Measurements from ENCODE around the gene LARP6. TPM values are rescaled to one million over a fixed set of nuclear protein-coding genes. Genes with fewer than 3 reads are reported as not detected.
"Not testable (repeated sequence)": the region's sequence is repeated elsewhere in the genome, so short reads cannot be mapped to it uniquely, and the experiment has no call there.

The LARP6 gene
- total RNA-seq, 1 experiment from 2014 or later = 31.2 TPM

DNA sequence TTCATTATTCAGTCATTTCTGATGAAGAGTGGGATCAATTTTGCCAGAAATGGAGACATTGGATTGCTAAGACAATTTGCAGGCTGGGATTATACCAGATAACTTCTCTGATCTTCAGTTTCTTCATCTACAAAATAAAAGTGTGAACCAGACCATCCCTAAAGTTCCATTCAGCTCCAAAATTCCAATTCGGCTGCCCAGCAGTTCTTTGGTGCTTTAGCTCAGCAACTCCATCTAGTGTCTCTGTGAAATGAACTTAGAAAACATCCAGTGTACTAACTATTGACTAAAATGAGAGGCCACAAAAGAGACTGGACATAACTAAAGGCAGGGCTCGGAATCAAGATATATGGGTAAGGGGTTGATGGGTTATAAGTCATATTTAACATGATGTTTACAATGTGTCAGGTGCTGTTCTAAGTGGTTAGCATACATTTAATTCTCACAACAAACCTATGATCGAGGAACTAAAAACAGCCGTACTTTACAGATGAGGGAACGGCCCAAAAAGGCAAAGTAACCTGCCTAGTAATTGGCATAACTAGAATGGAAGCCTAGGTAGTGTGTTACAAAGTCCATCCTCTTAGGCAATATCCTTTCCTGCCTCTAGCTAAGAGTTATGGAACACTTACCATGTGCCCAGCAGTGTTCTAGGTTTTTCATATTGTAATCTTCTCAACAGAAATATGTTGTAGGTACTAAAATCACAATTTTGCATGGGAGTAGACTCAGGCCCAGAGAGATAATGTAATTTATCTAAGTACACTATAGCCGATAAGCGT, 21.2 kb upstream of the LARP6 start:
- intact Hi-C loops (cut with micrococcal nuclease; ENCODE audit: unreplicated experiment) = loop anchor here (2.0 to 10.0 kb wide), 2 partner anchors 50 to 196 kb away; no protein-coding TSS in a partner anchor
- H3F3A ChIP-seq (ENCODE audit: insufficient read depth, low read depth) = no peaks in the 10 kb centered on the region; the same call in 1 of the 2 replicates
- no peaks in the 10 kb centered on the region for H3K79me2 ChIP-seq (ENCODE audit: low read depth)
- H3K9me2 ChIP-seq (ENCODE audit: insufficient read depth) = no peaks in the 10 kb centered on the region
- H3K9me3 ChIP-seq (ENCODE audit: insufficient read depth, low read depth) = no peaks in the 10 kb centered on the region
- no peak overlapping the region for H3K4me2 ChIP-seq
- H3K27me3 ChIP-seq (ENCODE audit: insufficient read depth, low read depth) = no peaks in the 10 kb centered on the region
- no peaks in the 10 kb centered on the region for H3K4me1 ChIP-seq (replicated peaks; ENCODE audit: insufficient read depth)
- POLR2A ChIA-PET (ENCODE audit: unreplicated experiment) = interaction anchor here (0.6 kb wide), 1 partner anchor 315 kb away, joined by 7 read pairs; no protein-coding TSS in a partner anchor
- TF ChIP-seq CTCF (conservative IDR thresholded peaks at IDR 0.05) = peak; percentile 61
- no peak for TF ChIP-seq EZH2 (IDR thresholded peaks at IDR 0.05; ENCODE audit: low read depth)
- H3K27ac ChIP-seq = no peak overlapping the region
- CTCF ChIA-PET = interaction anchor here (0.6 to 1.4 kb wide), 6 partner anchors 12 to 884 kb away, joined by 3 to 7 read pairs (median 5); no protein-coding TSS in a partner anchor
- DNase-seq = no peak
- no peak overlapping the region for H3K4me3 ChIP-seq
- H3K36me3 ChIP-seq (ENCODE audit: low read depth) = no peaks in the 10 kb centered on the region
- no peaks in the 10 kb centered on the region for H4K20me1 ChIP-seq (ENCODE audit: insufficient read depth)
- BruUV-seq (replicated peaks) = no TSS peak
- no peak overlapping the region for H2AFZ ChIP-seq

DNA sequence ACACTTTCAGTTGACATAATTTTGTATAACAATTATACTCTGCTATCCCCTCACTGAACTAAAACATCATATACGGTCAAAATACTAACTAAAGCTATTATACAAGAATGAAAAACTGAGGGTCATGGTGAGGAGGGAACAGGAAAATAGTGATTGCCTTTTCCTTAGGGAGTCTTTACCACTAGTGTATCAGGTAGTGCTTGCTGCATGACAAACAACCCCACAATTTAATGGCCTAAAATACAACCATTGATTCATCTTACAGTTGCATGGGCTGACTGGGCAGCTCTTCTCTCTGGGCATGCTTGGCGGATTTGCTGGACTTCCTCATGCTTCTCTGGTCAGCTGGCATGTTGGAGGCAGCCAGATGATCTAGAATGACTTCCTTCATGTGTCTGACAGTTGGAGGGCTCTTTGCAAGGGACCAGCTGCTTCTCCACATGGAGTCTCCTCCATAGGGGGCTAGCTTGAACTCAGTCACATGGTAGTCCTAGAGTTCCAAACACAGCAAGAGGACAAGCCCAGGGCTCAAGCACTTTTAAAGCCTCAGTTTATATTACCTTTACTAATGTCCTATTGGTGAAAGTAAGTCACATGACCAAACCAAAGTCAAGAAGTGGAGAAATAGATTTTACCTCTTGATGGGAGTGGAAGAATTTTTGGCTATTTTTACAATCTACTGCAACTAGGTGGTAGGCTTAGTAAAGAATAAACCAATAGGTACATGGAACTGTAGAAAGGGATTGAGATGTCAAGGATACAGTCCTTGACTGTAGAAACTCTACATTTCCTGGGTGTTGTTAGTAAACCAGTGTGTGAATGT, 19.5 kb upstream of the LARP6 start:
- Histone ChIP-seq H3K27ac (no peak overlapping the region), H3K9me3 (ENCODE audit: insufficient read depth, low read depth) (no peaks in the 10 kb centered on the region), H3K4me3 (no peak overlapping the region), H3F3A (ENCODE audit: insufficient read depth, low read depth) (no peaks in the 10 kb centered on the region; the same call in 1 of the 2 replicates), H3K27me3 (ENCODE audit: insufficient read depth, low read depth) (no peaks in the 10 kb centered on the region), H4K20me1 (ENCODE audit: insufficient read depth) (no peaks in the 10 kb centered on the region), H3K79me2 (ENCODE audit: low read depth) (no peaks in the 10 kb centered on the region), H3K4me2 (no peak overlapping the region), H2AFZ (no peak overlapping the region), H3K4me1 (replicated peaks; ENCODE audit: insufficient read depth) (no peaks in the 10 kb centered on the region), H3K36me3 (ENCODE audit: low read depth) (no peaks in the 10 kb centered on the region), H3K9me2 (ENCODE audit: insufficient read depth) (no peaks in the 10 kb centered on the region)
- DNase-seq = no peak
- no peak for TF ChIP-seq EZH2 (IDR thresholded peaks at IDR 0.05; ENCODE audit: low read depth)
- TF ChIP-seq CTCF (conservative IDR thresholded peaks at IDR 0.05) = no peak
- BruUV-seq (replicated peaks) = no TSS peak
- intact Hi-C loops (cut with micrococcal nuclease; ENCODE audit: unreplicated experiment) = loop anchor here (2.0 to 10.0 kb wide), 2 partner anchors 49 to 195 kb away; no protein-coding TSS in a partner anchor
- ChIA-PET CTCF (interaction anchor here (0.6 to 1.4 kb wide), 2 partner anchors 10 to 96 kb away, joined by 3 to 7 read pairs; no protein-coding TSS in a partner anchor), POLR2A (ENCODE audit: unreplicated experiment) (no interaction called here)

DNA sequence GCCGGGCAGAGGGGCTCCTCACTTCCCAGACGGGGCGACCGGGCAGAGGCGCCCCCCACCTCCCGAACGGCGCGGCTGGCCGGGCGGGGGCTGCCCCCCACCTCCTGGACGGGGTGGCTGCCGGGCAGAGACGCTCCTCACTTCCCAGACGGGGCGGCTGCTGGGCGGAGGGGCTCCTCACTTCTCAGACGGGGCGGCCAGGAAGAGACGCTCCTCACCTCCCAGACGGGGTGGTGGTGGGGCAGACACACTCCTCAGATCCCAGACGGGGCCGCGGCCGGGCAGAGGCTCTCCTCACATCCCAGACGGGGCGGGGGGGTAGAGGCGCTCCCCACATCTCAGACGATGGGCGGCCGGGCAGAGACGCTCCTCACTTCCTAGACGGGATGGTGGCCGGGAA, 17.5 kb upstream of the LARP6 start:
- DNase-seq; H3K4me1 ChIP-seq (replicated peaks; ENCODE audit: insufficient read depth); BruUV-seq (replicated peaks); CTCF ChIA-PET; H3K9me3 ChIP-seq (ENCODE audit: insufficient read depth, low read depth); H3K27me3 ChIP-seq (ENCODE audit: insufficient read depth, low read depth); H3F3A ChIP-seq (ENCODE audit: insufficient read depth, low read depth); H4K20me1 ChIP-seq (ENCODE audit: insufficient read depth); H2AFZ ChIP-seq; H3K36me3 ChIP-seq (ENCODE audit: low read depth); POLR2A ChIA-PET (ENCODE audit: unreplicated experiment); H3K9me2 ChIP-seq (ENCODE audit: insufficient read depth); H3K4me2 ChIP-seq; H3K27ac ChIP-seq; H3K79me2 ChIP-seq (ENCODE audit: low read depth); H3K4me3 ChIP-seq: not testable (repeated sequence)
- intact Hi-C loops (cut with micrococcal nuclease; ENCODE audit: unreplicated experiment) = loop anchor here (10.0 kb wide), 1 partner anchor 47 kb away; no protein-coding TSS in a partner anchor

All from PC-9 (cell line).